Retinal pigment epithelial cell (primary cell): Measurements from ENCODE around the gene KLF14.

Source experiments
- DNase-seq: peaks from one replicate; pipeline ENCODE4 v3.0.0-alpha.2; 2010; ENCODE audit warnings: low read depth
- H3K4me3 ChIP-seq: 2 replicates; pipeline ENCODE4 v1.5.1; 2011; ENCODE audit warnings: mild to moderate bottlenecking, low read length, control low read depth, moderate library complexity
- TF ChIP-seq, protein P1 (sequence below): conservative IDR thresholded peaks from 2 replicates; pipeline ENCODE4 v1.5.1; 2011; ENCODE audit warnings: low read depth, low read length, control low read depth, inconsistent platforms

KLF14 gene

DNA sequence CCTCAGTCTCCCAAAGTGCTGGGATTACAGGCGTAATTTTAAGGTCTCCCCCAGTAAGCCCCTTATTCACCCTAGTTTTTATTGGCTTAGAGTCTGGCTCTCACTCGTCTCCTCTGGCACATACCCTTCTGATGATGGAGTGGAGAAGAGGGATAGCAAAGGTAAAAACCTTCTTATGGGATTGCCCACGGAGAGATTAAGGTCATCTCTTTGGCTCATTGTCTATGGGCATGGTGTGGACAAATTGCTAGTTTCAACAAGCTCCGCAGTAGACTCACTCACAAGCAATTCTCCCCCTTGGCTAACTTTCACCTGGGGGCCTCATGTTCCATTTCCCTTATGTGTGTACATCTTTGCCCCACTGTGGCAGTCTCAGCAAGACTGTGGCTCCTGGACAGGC lies 25.2 kb downstream of the KLF14 start:
- TF ChIP-seq, protein P1, sequence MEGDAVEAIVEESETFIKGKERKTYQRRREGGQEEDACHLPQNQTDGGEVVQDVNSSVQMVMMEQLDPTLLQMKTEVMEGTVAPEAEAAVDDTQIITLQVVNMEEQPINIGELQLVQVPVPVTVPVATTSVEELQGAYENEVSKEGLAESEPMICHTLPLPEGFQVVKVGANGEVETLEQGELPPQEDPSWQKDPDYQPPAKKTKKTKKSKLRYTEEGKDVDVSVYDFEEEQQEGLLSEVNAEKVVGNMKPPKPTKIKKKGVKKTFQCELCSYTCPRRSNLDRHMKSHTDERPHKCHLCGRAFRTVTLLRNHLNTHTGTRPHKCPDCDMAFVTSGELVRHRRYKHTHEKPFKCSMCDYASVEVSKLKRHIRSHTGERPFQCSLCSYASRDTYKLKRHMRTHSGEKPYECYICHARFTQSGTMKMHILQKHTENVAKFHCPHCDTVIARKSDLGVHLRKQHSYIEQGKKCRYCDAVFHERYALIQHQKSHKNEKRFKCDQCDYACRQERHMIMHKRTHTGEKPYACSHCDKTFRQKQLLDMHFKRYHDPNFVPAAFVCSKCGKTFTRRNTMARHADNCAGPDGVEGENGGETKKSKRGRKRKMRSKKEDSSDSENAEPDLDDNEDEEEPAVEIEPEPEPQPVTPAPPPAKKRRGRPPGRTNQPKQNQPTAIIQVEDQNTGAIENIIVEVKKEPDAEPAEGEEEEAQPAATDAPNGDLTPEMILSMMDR, result no peak
- DNase-seq, result no peak
- H3K4me3 ChIP-seq, result no peak overlapping the region

DNA sequence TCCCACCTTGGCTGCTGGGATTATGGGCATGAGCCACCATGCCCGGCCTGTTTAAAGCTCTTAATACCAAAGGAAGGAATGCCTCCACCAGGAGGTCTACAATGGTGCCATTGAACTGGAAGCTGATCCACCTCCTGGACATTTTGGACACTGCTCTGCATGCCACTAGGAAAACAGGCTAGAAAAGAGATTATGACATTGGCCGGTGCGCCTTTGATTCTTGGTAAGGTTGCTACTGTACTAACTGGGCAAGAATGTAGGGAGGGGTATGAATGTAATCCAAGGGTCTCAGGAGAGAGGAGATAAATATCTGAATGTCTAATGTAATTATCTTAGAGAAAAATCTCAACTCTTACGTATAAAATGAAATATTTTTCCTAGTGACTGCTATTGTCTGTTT lies 26.0 kb downstream of the KLF14 start:
- DNase-seq, result no peak
- TF ChIP-seq, protein P1, result no peak

DNA sequence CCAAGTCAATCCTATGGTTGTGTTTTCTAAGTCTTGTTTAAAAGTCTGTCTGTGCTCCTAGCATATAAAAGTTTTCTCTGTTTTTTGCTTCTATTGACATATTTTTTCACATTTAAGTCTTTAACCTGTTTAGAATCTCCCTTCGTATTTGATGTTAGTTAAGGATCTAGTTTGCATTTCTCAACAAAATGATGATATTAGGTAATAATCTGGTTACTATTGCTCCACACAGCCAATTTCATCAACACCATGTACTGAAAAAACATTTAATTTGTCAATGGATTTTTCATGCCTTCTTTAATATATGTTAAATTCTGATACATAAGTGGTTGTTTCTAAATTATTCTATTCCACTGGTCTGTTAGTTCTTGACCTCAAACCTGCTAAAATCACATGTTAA lies 30.2 kb downstream of the KLF14 start:
- DNase-seq, result no peak

More for the DNA sequence above, 26.0 kb downstream of the KLF14 start:
- H3K4me3 ChIP-seq, result no peak overlapping the region

DNA sequence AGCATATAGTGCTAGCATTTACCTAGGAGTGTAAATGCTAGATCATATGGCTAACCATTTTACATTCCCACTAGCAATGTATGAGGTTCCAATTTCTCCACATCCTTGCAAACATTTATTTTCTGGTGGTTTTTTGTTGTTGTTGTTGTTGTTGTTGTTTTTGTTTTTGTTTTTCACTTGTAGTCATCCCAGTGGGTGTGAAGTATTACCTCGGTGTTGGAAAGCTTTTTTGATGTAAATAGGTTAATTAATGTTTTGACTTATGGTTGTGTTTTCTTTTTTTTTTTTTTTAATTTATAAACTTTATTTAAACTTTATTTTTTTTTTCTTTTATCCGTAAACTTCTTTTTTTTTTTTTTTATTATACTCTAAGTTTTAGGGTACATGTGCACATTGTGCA lies 32.4 kb downstream of the KLF14 start:
- no peak for DNase-seq
- H3K4me3 ChIP-seq, result no peak overlapping the region
- TF ChIP-seq, protein P1, result no peak

More for the DNA sequence above, 30.2 kb downstream of the KLF14 start:
- TF ChIP-seq, protein P1, result no peak
- H3K4me3 ChIP-seq, result no peak overlapping the region

DNA sequence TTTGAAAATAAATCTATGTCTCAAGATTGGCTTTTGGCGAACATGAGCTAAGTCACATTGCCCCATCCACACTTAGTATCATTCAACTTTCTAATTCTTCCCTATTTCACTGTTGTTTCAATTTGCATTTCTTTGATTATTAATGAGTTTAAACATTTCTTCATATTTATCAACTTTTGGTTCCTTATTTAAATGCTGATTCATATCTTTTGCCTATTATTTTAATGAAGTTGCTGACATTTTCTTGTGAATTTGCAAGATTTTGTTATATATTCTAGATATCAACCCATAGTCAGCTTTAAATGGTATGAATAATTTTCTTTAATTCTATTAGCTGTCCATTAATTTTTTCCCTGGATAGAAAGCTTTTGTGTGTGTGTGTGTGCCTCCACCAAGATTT lies 33.2 kb downstream of the KLF14 start:
- TF ChIP-seq, protein P1, result no peak
- no peak overlapping the region for H3K4me3 ChIP-seq
- no peak for DNase-seq

DNA sequence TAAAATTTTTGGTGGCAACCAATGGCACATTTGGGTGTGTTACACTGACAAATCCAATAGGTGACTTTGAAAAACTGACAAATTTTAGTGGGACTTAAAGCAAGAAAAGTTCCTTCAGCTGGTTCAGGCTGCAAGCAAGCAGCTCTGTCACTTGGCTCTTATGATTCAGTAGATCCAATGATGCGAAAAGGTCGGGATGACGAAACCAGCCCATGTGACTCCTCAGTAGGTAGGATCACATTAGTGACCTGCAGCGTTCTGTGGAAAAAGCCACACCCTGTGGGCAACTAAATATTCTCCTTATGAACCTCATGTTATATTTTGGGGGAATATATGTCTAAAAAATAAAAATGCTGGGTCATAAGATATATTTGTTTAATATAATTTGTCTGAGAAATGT lies 34.3 kb downstream of the KLF14 start:
- no peak for DNase-seq
- TF ChIP-seq, protein P1, result no peak
- H3K4me3 ChIP-seq, result no peak overlapping the region

DNA sequence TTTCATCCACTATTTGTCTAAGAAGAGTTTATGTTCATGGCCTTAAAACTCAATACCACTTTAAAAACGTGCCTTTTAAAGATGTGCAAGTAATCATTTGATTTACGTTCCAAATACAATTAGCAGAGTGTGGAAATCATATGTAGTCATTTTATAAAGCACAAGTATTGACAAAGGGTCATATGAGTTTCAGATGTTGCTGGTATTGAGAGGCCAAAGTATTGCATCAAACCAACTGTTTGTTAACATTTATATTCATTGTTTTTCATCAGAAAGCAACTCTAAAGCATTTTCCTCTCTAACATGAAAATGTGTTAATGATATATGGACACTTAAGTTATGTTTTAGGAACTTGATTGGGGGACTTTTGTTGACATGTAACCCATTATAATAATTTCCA lies 36.2 kb downstream of the KLF14 start:
- DNase-seq, result no peak
- TF ChIP-seq, protein P1, result no peak
- H3K4me3 ChIP-seq, result no peak overlapping the region
